GM12878 (cell line): ENCODE results near the gene C1orf21. TPM values are rescaled to one million over a fixed set of nuclear protein-coding genes. Genes with fewer than 3 reads are reported as not detected.

Experiments used
- ATAC-seq: fragments of 200-7000 bp; cut with Tn5 transposase; 3 replicates; pipeline ENCODE4 v1.9.1; 2020; ENCODE audit warnings: mild to moderate bottlenecking, moderate library complexity
- BruUV-seq: library from RNA; stranded (reverse); fragments of 400-500 nt; replicated peaks from 2 replicates; lab custom pipeline; 2021; lab: Mats Ljungman, UMichigan
- CTCF ChIA-PET: fragments of 300-600 bp; sonication (Branson Sonifier 250); formaldehyde crosslinking; extraction: SDS; loops from one replicate; lab custom pipeline; 2021; ENCODE audit warnings: inconsistent platforms; lab: Yijun Ruan, JAX
- POLR2A ChIA-PET: fragments of 350-600 bp; formaldehyde crosslinking; extraction: SDS; loops from one replicate; lab custom pipeline; 2021; ENCODE audit warnings: inconsistent platforms; lab: Charles Lee
- RAD21 ChIA-PET: fragments of 300-600 bp; sonication (Branson Sonifier 250); formaldehyde crosslinking; loops from one replicate; lab custom pipeline; 2023; ENCODE audit warnings: antibody characterized with exemption; ENCODE audit not compliant: unreplicated experiment; lab: Charles Lee
- SMC1A ChIA-PET: fragments of 300-600 bp; sonication (Branson Sonifier 250); formaldehyde crosslinking; loops from one replicate; lab custom pipeline; 2023; ENCODE audit not compliant: unreplicated experiment, uncharacterized antibody; lab: Charles Lee
- DNase-seq: peaks from one replicate; pipeline ENCODE4 v3.0.0-alpha.2; 2011; ENCODE audit warnings: low read depth, low spot score
- FAIRE-seq: peaks from 3 replicates; lab custom pipeline; 2011; peaks lifted over from hg19 to GRCh38; lab: Jason Lieb, UNC
- H2AFZ ChIP-seq: 2 replicates; pipeline ENCODE4 v1.6.0; 2011; ENCODE audit warnings: low read depth, low read length, control low read depth; ENCODE audit not compliant: control insufficient read depth
- H3K27ac ChIP-seq: 2 replicates; pipeline ENCODE4 v1.5.1; 2011; ENCODE audit warnings: control low read depth; ENCODE audit not compliant: control insufficient read depth, insufficient read depth
- H3K27me3 ChIP-seq, 2 experiments: replicated peaks in 1 of 2; 2 replicates each; pipeline versions ENCODE4 v1.6.0 to v1.6.1; 2011; ENCODE audit warnings: low read length in 1 of 2; ENCODE audit not compliant: control insufficient read depth in 2 of 2, insufficient read depth in 2 of 2
- H3K36me3 ChIP-seq, 2 experiments: 2 replicates each; pipeline ENCODE4 v1.5.1; 2011; ENCODE audit warnings: low read length in 1 of 2; ENCODE audit not compliant: control insufficient read depth in 2 of 2, insufficient read depth in 2 of 2
- H3K4me1 ChIP-seq: 2 replicates; pipeline ENCODE4 v1.6.1; 2011; ENCODE audit warnings: mild to moderate bottlenecking, low read length, moderate library complexity, mixed read lengths; ENCODE audit not compliant: control insufficient read depth, insufficient read depth
- H3K4me2 ChIP-seq: 2 replicates; pipeline ENCODE4 v1.6.0; 2011; ENCODE audit warnings: control low read depth; ENCODE audit not compliant: control insufficient read depth, insufficient read depth
- H3K4me3 ChIP-seq: fragments of 200-600 bp; sonication (generic); 2 replicates; pipeline ENCODE4 v1.5.1; 2016
- H3K79me2 ChIP-seq: 2 replicates; pipeline ENCODE4 v1.6.0; 2011; ENCODE audit warnings: low read length; ENCODE audit not compliant: control insufficient read depth, insufficient read depth
- H3K9ac ChIP-seq: 2 replicates; pipeline ENCODE4 v1.8.0; 2011; ENCODE audit warnings: low read length, control low read depth, mixed read lengths; ENCODE audit not compliant: control insufficient read depth, insufficient read depth
- H3K9me3 ChIP-seq: replicated peaks from 3 replicates; pipeline ENCODE4 v1.5.1; 2011; ENCODE audit warnings: mild to moderate bottlenecking, low read length; ENCODE audit not compliant: control insufficient read depth, insufficient read depth
- H4K20me1 ChIP-seq: 2 replicates; pipeline ENCODE4 v1.6.0; 2011; ENCODE audit not compliant: control insufficient read depth, insufficient read depth
- IKZF1 ChIP-seq: fragments of 450-650 bp; conservative IDR thresholded peaks from 2 replicates; pipeline ENCODE4 v1.6.1; 2017; ENCODE audit warnings: antibody characterized with exemption, mild to moderate bottlenecking
- POLR2AphosphoS2 ChIP-seq: IDR thresholded peaks from 2 replicates; pipeline ENCODE4 v1.6.1; 2011; ENCODE audit warnings: low read depth, mild to moderate bottlenecking, low read length, improper control_type of control experiment, moderate library complexity
- WGBS: methylation state at CpG from one replicate; pipeline ENCODE4 v1.1.6; 2016; ENCODE audit warnings: low lambda C conversion rate; ENCODE audit not compliant: insufficient replicate concordance, insufficient coverage; ENCODE audit errors: missing lambda C conversion rate; 5-methylcytosine and 5-hydroxymethylcytosine counted together
- in situ Hi-C: fragments of 300-500 bp; cut with MboI; formaldehyde crosslinking; loops from 9 replicates; pipeline ENCODE4 v1.14.3; 2018; ENCODE audit warnings: mixed read lengths
- intact Hi-C: fragments of 100-400 bp; cut with micrococcal nuclease; formaldehyde crosslinking; loops from one replicate; pipeline ENCODE4 v1.14.2; 2022; ENCODE audit not compliant: unreplicated experiment
- polyA plus RNA-seq, 11 experiments: library from polyadenylated mRNA; depleted of rRNA in 4 of 11; unstranded in 6 of 11; stranded (reverse) in 5 of 11; fragments of >200 nt; fragmentation: Nextera tagmentation in 4 of 11; fragmentation: Illumina TruSeq in 1 of 11; extraction: Ambion mirVana in 4 of 11; extraction: Trizol in 1 of 11; gene quantifications; 1 replicate in 1 of 11; 2 replicates in 10 of 11; pipeline versions ENCODE4 v1.2.1 to v1.2.3, GENCODE V29; 2011 to 2016; ENCODE audit warnings: inconsistent platforms in 2 of 11, missing spikeins in 2 of 11, low read depth in 1 of 11
- total RNA-seq, 4 experiments: library from RNA; depleted of rRNA in 3 of 4; stranded (reverse); fragments of >200 nt in 3 of 4; fragmentation: Illumina TruSeq in 1 of 4; extraction: Trizol in 1 of 4; gene quantifications; 2 replicates each; pipeline versions ENCODE4 v1.2.1 to v1.2.3, GENCODE V29; 2013 to 2021
- TF ChIP-seq, protein P1 (sequence below): fragments of 450-650 bp; IDR thresholded peaks from 2 replicates; pipeline ENCODE4 v1.6.1; 2017; ENCODE audit warnings: mild to moderate bottlenecking, moderate library complexity
- TF ChIP-seq, protein P2 (sequence below): IDR thresholded peaks from 2 replicates; pipeline ENCODE4 v1.6.1; 2012; ENCODE audit warnings: low read depth, low read length, improper control_type of control experiment

Gene C1orf21
- total and polyA plus RNA-seq, 10 of the 15 experiments (the other 5 are each of a cell fraction or from before 2014, with no cell fraction given) = 0.03 to 1.6 (median 0.17) TPM; not detected in 3

DNA sequence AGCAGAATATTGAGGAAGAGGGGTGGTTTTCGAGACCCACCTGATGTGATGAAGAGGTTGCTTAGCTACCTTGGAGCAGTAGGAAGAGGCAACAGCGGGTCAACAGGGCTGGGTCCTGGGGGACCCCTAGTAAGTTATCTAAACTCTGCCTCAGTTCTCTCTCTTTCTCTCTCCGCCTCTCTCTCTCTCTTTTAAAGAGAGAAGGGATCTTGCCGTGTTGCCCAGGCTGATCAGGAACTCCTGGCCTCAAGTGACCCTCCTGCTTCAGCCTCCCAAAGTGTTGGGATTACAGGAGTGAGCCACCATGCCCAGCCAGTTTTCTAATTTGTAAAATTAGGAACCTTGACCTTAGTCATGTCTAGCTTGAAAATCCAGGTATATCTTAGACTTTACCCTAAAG lies 77.9 kb downstream of the C1orf21 start (continued):
- TF ChIP-seq, protein P1, sequence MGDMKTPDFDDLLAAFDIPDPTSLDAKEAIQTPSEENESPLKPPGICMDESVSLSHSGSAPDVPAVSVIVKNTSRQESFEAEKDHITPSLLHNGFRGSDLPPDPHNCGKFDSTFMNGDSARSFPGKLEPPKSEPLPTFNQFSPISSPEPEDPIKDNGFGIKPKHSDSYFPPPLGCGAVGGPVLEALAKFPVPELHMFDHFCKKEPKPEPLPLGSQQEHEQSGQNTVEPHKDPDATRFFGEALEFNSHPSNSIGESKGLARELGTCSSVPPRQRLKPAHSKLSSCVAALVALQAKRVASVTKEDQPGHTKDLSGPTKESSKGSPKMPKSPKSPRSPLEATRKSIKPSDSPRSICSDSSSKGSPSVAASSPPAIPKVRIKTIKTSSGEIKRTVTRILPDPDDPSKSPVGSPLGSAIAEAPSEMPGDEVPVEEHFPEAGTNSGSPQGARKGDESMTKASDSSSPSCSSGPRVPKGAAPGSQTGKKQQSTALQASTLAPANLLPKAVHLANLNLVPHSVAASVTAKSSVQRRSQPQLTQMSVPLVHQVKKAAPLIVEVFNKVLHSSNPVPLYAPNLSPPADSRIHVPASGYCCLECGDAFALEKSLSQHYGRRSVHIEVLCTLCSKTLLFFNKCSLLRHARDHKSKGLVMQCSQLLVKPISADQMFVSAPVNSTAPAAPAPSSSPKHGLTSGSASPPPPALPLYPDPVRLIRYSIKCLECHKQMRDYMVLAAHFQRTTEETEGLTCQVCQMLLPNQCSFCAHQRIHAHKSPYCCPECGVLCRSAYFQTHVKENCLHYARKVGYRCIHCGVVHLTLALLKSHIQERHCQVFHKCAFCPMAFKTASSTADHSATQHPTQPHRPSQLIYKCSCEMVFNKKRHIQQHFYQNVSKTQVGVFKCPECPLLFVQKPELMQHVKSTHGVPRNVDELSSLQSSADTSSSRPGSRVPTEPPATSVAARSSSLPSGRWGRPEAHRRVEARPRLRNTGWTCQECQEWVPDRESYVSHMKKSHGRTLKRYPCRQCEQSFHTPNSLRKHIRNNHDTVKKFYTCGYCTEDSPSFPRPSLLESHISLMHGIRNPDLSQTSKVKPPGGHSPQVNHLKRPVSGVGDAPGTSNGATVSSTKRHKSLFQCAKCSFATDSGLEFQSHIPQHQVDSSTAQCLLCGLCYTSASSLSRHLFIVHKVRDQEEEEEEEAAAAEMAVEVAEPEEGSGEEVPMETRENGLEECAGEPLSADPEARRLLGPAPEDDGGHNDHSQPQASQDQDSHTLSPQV = no peak
- no peak for TF ChIP-seq IKZF1

DNA sequence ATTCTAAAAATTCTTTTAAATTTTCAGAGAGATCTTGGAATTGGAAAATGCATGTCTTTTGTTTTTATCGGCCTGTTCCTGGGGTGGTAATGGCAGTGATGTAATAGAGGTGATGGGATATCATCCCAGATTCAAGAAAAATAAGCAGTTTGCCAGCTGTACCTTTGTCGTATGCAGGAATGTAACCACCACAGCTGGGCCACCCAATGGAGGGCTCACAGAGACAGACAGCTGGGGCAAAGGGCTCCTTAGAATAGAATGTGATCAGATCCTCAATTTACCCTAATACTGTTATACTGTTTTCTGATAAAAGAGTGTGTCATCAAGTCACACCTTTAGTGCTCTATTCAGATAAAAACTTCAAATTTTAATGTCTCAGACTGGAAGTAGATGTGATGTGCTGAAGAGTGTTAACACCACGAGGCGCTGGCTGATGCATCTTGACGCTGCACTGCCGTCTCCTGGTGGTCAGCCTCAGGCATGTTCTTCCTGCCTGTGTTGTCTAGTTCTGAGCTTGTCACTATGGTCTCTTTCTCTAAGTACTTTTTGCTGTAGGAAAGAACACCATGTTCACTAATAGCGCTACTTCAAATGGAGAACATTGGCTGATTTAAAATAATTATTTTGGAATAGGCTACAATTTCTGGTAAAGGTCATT lies 78.8 kb downstream of the C1orf21 start:
- H3K4me2 ChIP-seq = no peak overlapping the region
- CTCF ChIA-PET = interaction anchor here (0.6 kb wide), 1 partner anchor 19 kb away, joined by 3 read pairs; no protein-coding TSS in a partner anchor
- H3K27me3 ChIP-seq = no peaks in the 10 kb centered on the region
- FAIRE-seq (no peak), ATAC-seq (no peak), DNase-seq (no peak)
- H3K4me3 ChIP-seq = no peak overlapping the region
- H4K20me1 ChIP-seq = 0 out of 2 replicates have a peak, but pooled peaks cover 3% of the 10 kb centered on the region
- POLR2A ChIA-PET = no interaction called here
- H2AFZ ChIP-seq = no peak overlapping the region
- intact Hi-C loops = no loop called here
- TF ChIP-seq POLR2AphosphoS2 = no peak
- TF ChIP-seq, protein P2, sequence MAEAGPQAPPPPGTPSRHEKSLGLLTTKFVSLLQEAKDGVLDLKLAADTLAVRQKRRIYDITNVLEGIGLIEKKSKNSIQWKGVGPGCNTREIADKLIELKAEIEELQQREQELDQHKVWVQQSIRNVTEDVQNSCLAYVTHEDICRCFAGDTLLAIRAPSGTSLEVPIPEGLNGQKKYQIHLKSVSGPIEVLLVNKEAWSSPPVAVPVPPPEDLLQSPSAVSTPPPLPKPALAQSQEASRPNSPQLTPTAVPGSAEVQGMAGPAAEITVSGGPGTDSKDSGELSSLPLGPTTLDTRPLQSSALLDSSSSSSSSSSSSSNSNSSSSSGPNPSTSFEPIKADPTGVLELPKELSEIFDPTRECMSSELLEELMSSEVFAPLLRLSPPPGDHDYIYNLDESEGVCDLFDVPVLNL = no peak
- no peak overlapping the region for H3K9ac ChIP-seq
- no TSS peak for BruUV-seq
- H3K79me2 ChIP-seq = no peaks in the 10 kb centered on the region
- SMC1A ChIA-PET = no interaction called here
- WGBS = 74% methylated on average over 7 of the region's 7 CpGs
- no peaks in the 10 kb centered on the region; the same call in 2 of the 3 replicates for H3K9me3 ChIP-seq
- H3K4me1 ChIP-seq = no peaks in the 10 kb centered on the region
- H3K27ac ChIP-seq = no peak overlapping the region
- H3K36me3 ChIP-seq = no peaks in the 10 kb centered on the region
- RAD21 ChIA-PET = interaction anchor here (0.7 kb wide), 1 partner anchor 199 kb away, joined by 3 read pairs; no protein-coding TSS in a partner anchor
- in situ Hi-C loops = no loop called here
